GM21360 (cell line): Measurements from ENCODE around the gene KCNB1.

ENCODE experiments used
- ATAC-seq: cut with Tn5 transposase; IDR thresholded peaks from one replicate; pipeline ENCODE4 v1.9.1; 2021; ENCODE audit warnings: mild to moderate bottlenecking, moderate library complexity; ENCODE audit not compliant: unreplicated experiment

Gene KCNB1

GRCh38 chr20:49482621-49483017 is at the start of gene KCNB1:
TSS of gene KCNB1 (minus strand) at chr20:49482668. CDS start at chr20:49482480, 188 bp downstream.
- ATAC-seq, result no peak

GRCh38 chr20:49529470-49529869 is 47.0 kb upstream of the KCNB1 start:
- no peak for ATAC-seq

GRCh38 chr20:49526568-49526967 is 44.1 kb upstream of the KCNB1 start:
- no peak for ATAC-seq

GRCh38 chr20:49526056-49526455 is 43.6 kb upstream of the KCNB1 start:
- no peak for ATAC-seq

- ATAC-seq, result no peak
These were observed 41.4 kb upstream of the KCNB1 start for GRCh38 chr20:49523767-49524360.

GRCh38 chr20:49521356-49521755 is 38.9 kb upstream of the KCNB1 start:
- ATAC-seq, result no peak

- ATAC-seq, result no peak
These were observed 37.4 kb upstream of the KCNB1 start for GRCh38 chr20:49519777-49520359.

GRCh38 chr20:49519212-49519712 is 36.8 kb upstream of the KCNB1 start:
- ATAC-seq, result no peak

GRCh38 chr20:49518576-49518975 is 36.1 kb upstream of the KCNB1 start:
- ATAC-seq, result no peak

GRCh38 chr20:49517805-49518100 is 35.3 kb upstream of the KCNB1 start:
- ATAC-seq, result no peak

- no peak for ATAC-seq
These were observed 34.7 kb upstream of the KCNB1 start for GRCh38 chr20:49516916-49517804.

- no peak for ATAC-seq
These were observed 33.1 kb upstream of the KCNB1 start for GRCh38 chr20:49515586-49515985.

GRCh38 chr20:49513517-49513916 is 31.0 kb upstream of the KCNB1 start:
- ATAC-seq, result no peak

GRCh38 chr20:49513009-49513408 is 30.5 kb upstream of the KCNB1 start:
- ATAC-seq, result no peak

GRCh38 chr20:49511788-49512525 is 29.5 kb upstream of the KCNB1 start:
- no peak for ATAC-seq

GRCh38 chr20:49510562-49511122 is 28.2 kb upstream of the KCNB1 start:
- ATAC-seq, result no peak

GRCh38 chr20:49508435-49509199 is 26.1 kb upstream of the KCNB1 start:
- no peak for ATAC-seq

- no peak for ATAC-seq
These were observed 25.4 kb upstream of the KCNB1 start for GRCh38 chr20:49507741-49508434.

GRCh38 chr20:49505518-49505917 is 23.1 kb upstream of the KCNB1 start:
- ATAC-seq, result no peak

- no peak for ATAC-seq
These were observed 20.7 kb upstream of the KCNB1 start for GRCh38 chr20:49503176-49503575.
